ENCODE results near the gene EML1. TPM values are rescaled to one million over a fixed set of nuclear protein-coding genes. Genes with fewer than 3 reads are reported as not detected.

Gene EML1
- total RNA-seq, 2 experiments from 2014 or later = not detected

DNA sequence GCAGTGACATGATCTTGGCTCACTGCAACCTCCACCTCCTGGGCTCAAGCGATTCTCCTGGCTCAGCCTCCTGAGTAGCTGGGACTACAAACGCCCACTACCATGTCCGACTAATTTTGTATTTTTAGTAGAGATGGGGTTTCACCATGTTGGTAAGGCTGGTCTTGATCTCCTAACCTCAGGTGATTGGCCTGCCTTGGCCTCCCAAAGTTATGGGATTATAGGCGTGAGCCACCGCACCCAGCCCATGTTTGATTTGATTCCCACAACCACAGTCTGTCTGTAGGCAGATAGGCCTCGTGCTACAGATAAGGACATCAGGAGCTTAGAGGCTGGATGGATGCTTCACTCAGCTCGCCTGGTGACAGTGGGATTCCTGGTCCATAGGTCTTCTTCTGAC, 23.0 kb downstream of the EML1 start:
- CTCF ChIA-PET (ENCODE audit: unreplicated experiment) = no interaction called here
- no peaks in the 10 kb centered on the region for H3K36me3 ChIP-seq (ENCODE audit: insufficient read depth, low read length)
- no peaks in the 10 kb centered on the region for H3K79me2 ChIP-seq (ENCODE audit: insufficient read depth, low read depth, low read length)
- POLR2A ChIA-PET = no interaction called here
- DNase-seq (ENCODE audit: low spot score) = no peak
- H3K4me2 ChIP-seq (ENCODE audit: low read length) = no peak overlapping the region
- H3K9me2 ChIP-seq (ENCODE audit: insufficient read depth, low read length) = no peaks in the 10 kb centered on the region
- no peaks in the 10 kb centered on the region for H3K9me3 ChIP-seq (ENCODE audit: low read length)
- no peak overlapping the region for H3K27ac ChIP-seq (ENCODE audit: low read depth, low read length, poor library complexity, severe bottlenecking)
- H4K20me1 ChIP-seq (ENCODE audit: insufficient read depth, low read length) = no peaks in the 10 kb centered on the region
- no peaks in the 10 kb centered on the region for H3K4me1 ChIP-seq (ENCODE audit: insufficient read depth, low read length, poor library complexity, severe bottlenecking)
- no peak overlapping the region for H3K4me3 ChIP-seq (ENCODE audit: low read depth, low read length, poor library complexity, severe bottlenecking)
- intact Hi-C loops (cut with micrococcal nuclease; ENCODE audit: unreplicated experiment) = no loop called here
- no peak overlapping the region for H2AFZ ChIP-seq (ENCODE audit: low read length)
- TF ChIP-seq, protein P1, sequence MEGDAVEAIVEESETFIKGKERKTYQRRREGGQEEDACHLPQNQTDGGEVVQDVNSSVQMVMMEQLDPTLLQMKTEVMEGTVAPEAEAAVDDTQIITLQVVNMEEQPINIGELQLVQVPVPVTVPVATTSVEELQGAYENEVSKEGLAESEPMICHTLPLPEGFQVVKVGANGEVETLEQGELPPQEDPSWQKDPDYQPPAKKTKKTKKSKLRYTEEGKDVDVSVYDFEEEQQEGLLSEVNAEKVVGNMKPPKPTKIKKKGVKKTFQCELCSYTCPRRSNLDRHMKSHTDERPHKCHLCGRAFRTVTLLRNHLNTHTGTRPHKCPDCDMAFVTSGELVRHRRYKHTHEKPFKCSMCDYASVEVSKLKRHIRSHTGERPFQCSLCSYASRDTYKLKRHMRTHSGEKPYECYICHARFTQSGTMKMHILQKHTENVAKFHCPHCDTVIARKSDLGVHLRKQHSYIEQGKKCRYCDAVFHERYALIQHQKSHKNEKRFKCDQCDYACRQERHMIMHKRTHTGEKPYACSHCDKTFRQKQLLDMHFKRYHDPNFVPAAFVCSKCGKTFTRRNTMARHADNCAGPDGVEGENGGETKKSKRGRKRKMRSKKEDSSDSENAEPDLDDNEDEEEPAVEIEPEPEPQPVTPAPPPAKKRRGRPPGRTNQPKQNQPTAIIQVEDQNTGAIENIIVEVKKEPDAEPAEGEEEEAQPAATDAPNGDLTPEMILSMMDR (conservative IDR thresholded peaks at IDR 0.05; ENCODE audit: low read length) = no peak
- TF ChIP-seq EZH2phosphoT487 (IDR thresholded peaks at IDR 0.05; ENCODE audit: borderline replicate concordance, low read depth, low read length) = no peak
- no TSS peak for BruUV-seq (replicated peaks)

DNA sequence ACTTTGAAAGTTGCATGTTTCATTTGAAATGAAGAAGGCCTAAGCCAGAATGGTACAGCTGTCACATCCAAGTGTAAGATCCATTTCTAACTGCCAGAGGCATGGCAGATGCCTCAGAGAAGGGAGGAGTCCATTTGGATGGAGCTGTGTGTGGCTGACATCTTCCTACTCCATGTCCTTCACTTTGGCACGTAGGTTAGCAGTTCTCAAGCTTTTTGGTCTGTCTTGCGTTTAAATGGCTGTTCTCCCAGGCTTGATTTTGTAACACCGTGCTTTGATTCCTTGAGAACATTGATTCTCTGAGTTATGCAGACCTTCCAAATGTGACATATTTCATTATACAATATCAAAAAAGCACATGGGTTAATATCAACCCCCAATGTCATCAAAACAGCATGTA, 23.4 kb downstream of the EML1 start:
- intact Hi-C loops (cut with micrococcal nuclease; ENCODE audit: unreplicated experiment) = no loop called here
- Histone ChIP-seq H2AFZ (ENCODE audit: low read length) (no peak overlapping the region), H3K4me1 (ENCODE audit: insufficient read depth, low read length, poor library complexity, severe bottlenecking) (no peaks in the 10 kb centered on the region), H3K9me2 (ENCODE audit: insufficient read depth, low read length) (no peaks in the 10 kb centered on the region), H3K4me2 (ENCODE audit: low read length) (no peak overlapping the region), H3K79me2 (ENCODE audit: insufficient read depth, low read depth, low read length) (no peaks in the 10 kb centered on the region), H3K4me3 (ENCODE audit: low read depth, low read length, poor library complexity, severe bottlenecking) (no peak overlapping the region), H3K9me3 (ENCODE audit: low read length) (no peaks in the 10 kb centered on the region), H3K27ac (ENCODE audit: low read depth, low read length, poor library complexity, severe bottlenecking) (no peak overlapping the region), H3K36me3 (ENCODE audit: insufficient read depth, low read length) (no peaks in the 10 kb centered on the region), H4K20me1 (ENCODE audit: insufficient read depth, low read length) (no peaks in the 10 kb centered on the region)
- CTCF ChIA-PET (ENCODE audit: unreplicated experiment) = no interaction called here
- TF ChIP-seq, protein P1 (conservative IDR thresholded peaks at IDR 0.05; ENCODE audit: low read length) = no peak
- TF ChIP-seq EZH2phosphoT487 (IDR thresholded peaks at IDR 0.05; ENCODE audit: borderline replicate concordance, low read depth, low read length) = no peak
- DNase-seq (ENCODE audit: low spot score) = no peak
- BruUV-seq (replicated peaks) = no TSS peak
- POLR2A ChIA-PET = no interaction called here

DNA sequence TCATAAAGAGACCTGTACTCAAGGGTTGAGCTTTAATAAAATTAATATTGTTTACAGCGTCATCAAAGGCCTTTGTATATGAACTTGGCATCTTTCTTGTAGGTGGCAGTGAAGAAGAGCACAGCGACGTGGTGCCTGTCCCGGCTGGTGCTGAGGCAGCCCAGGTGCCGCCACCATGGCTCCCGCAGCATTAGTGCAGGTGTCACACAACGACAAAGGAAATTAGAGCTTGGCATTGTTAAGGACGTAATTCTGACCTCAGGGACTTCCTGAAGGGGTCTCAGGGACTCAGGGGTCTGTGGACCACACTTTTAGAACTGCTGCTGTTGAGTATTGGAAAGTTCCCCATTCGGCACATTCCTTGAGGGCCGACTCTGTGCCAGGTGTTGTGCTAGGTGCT, 24.1 kb downstream of the EML1 start:
- no peaks in the 10 kb centered on the region for H3K36me3 ChIP-seq (ENCODE audit: insufficient read depth, low read length)
- no peaks in the 10 kb centered on the region for H3K9me2 ChIP-seq (ENCODE audit: insufficient read depth, low read length)
- H3K4me2 ChIP-seq (ENCODE audit: low read length) = no peak overlapping the region
- no peak for TF ChIP-seq EZH2phosphoT487 (IDR thresholded peaks at IDR 0.05; ENCODE audit: borderline replicate concordance, low read depth, low read length)
- H2AFZ ChIP-seq (ENCODE audit: low read length) = no peak overlapping the region
- no peak for DNase-seq (ENCODE audit: low spot score)
- intact Hi-C loops (cut with micrococcal nuclease; ENCODE audit: unreplicated experiment) = no loop called here
- H3K4me1 ChIP-seq (ENCODE audit: insufficient read depth, low read length, poor library complexity, severe bottlenecking) = no peaks in the 10 kb centered on the region
- H3K79me2 ChIP-seq (ENCODE audit: insufficient read depth, low read depth, low read length) = no peaks in the 10 kb centered on the region
- no peak overlapping the region for H3K27ac ChIP-seq (ENCODE audit: low read depth, low read length, poor library complexity, severe bottlenecking)
- no TSS peak for BruUV-seq (replicated peaks)
- H3K9me3 ChIP-seq (ENCODE audit: low read length) = no peaks in the 10 kb centered on the region
- ChIA-PET CTCF (ENCODE audit: unreplicated experiment) (no interaction called here), POLR2A (interaction anchor here (0.7 kb wide), 1 partner anchor 232 kb away, joined by 6 read pairs; no protein-coding TSS in a partner anchor)
- H3K4me3 ChIP-seq (ENCODE audit: low read depth, low read length, poor library complexity, severe bottlenecking) = no peak overlapping the region
- no peaks in the 10 kb centered on the region for H4K20me1 ChIP-seq (ENCODE audit: insufficient read depth, low read length)
